Measurements from ENCODE around the gene CD180.
A peak's percentile ranks its signal among the peaks of the same experiment; 100 is the strongest.

The CD180 gene

DNA sequence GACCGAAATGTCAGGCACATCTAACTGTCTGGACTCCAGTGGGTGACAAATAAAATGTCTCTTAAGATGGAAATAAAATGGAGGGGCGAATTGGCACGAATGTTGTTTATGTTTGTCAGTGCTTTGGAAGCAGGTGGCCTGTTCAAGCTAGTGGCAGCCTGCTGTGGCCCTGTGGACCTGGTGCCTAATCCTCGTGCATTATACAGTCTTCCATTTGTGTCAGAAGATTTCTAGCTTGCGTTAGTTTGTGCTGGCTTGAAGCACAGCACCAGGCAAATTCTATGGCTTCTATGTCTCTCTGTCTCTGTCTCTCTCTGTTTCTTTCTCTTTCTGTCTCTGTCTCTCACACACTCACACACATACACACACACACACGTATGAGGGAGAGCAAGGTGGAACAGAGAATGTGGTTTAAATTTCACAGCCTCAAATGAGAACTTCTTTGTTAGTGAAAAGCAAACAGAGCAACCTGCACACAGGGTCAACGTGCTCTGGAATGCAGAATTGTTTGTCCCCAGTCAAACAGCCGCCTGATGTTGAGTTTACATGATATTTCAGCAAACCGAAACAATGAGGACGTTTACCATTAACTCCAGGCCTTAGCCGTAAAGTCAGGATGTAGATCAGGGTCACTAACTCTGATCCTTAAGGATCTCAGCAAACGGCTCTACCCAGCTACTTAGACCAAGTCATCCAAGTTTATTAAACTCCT is 39.0 kb upstream of the CD180 start:
- Histone ChIP-seq H3K4me1 (ENCODE audit: control insufficient read depth in 1 of 2, insufficient read depth in 2 of 2, low read length in 2 of 2) (peaks cover 0 to 5% of the 10 kb centered on the region in 2 donors), H3K9me3 (ENCODE audit: control insufficient read depth in 1 of 2, low read length in 2 of 2) (no peaks in the 10 kb centered on the region), H3K9ac (ENCODE audit: low read depth in 1 of 2, low read length in 2 of 2) (no peak overlapping the region), H3K36me3 (ENCODE audit: control insufficient read depth in 1 of 2, insufficient read depth in 2 of 2, low read length in 2 of 2) (no peaks in the 10 kb centered on the region), H3K4me3 (ENCODE audit: low read depth in 1 of 2, low read length in 2 of 2) (no peak overlapping the region), H3K27me3 (ENCODE audit: control insufficient read depth in 1 of 2, insufficient read depth in 2 of 2, low read length in 2 of 2) (no peaks in the 10 kb centered on the region), H3K27ac (ENCODE audit: low read depth, low read length) (no peak overlapping the region)

DNA sequence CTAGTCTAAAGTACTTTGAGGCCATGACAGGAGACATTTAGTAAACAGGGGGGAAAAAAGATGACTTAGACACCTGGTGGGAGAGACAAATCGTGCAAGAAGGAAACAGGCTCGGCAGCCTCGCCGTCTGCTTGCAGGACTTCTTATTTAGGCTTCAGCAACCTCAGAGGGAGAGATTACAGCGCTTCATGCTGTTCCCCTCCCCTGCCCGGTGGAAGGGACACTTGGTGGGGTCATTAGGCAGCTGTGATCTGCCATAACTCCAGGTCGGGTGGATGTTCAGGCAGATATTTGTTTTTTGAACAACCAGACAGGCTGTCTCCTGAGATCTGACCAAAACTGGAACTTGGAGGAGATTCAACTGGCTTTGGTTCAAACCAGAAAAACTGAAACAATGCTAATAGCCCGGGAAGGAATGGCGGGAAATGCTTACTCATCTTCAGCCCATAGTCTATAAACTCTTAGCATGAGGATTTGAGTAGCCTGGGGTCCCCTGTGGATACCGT is 38.1 kb upstream of the CD180 start:
- H3K4me3 ChIP-seq (ENCODE audit: low read depth in 1 of 2, low read length in 2 of 2), result peak overlapping the region; percentile 40 to 50
- no peaks in the 10 kb centered on the region for H3K9me3 ChIP-seq (ENCODE audit: control insufficient read depth in 1 of 2, low read length in 2 of 2)
- H3K4me1 ChIP-seq (ENCODE audit: control insufficient read depth in 1 of 2, insufficient read depth in 2 of 2, low read length in 2 of 2), result peaks cover 0 to 5% of the 10 kb centered on the region in 2 donors
- no peaks in the 10 kb centered on the region for H3K36me3 ChIP-seq (ENCODE audit: control insufficient read depth in 1 of 2, insufficient read depth in 2 of 2, low read length in 2 of 2)
- no peak overlapping the region for H3K9ac ChIP-seq (ENCODE audit: low read depth in 1 of 2, low read length in 2 of 2)
- no peak overlapping the region for H3K27ac ChIP-seq (ENCODE audit: low read depth, low read length)
- no peaks in the 10 kb centered on the region for H3K27me3 ChIP-seq (ENCODE audit: control insufficient read depth in 1 of 2, insufficient read depth in 2 of 2, low read length in 2 of 2)

DNA sequence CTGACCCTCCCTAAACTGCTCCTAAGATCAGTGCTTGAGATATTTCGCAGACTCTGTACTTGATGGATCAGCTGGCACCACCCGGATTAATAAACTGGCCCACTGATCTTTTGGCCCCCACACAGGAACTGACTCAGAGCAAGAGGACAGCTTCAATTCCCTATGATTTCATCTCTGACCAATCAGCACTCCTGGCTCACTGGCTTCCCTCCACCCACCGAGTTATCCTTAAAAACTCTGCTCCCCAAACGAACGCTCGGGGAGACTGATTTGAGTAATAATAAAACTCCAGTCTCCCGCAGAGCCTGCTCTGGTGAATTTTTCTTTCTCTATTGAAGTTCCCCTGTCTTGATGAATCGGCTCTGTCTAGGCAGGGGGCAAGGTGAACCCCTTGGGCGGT is 36.5 kb upstream of the CD180 start:
- H3K4me3 ChIP-seq (ENCODE audit: low read depth in 1 of 2, low read length in 2 of 2), result no peak overlapping the region
- H3K27me3 ChIP-seq (ENCODE audit: control insufficient read depth in 1 of 2, insufficient read depth in 2 of 2, low read length in 2 of 2), result no peaks in the 10 kb centered on the region
- H3K27ac ChIP-seq (ENCODE audit: low read depth, low read length), result no peak overlapping the region
- H3K4me1 ChIP-seq (ENCODE audit: control insufficient read depth in 1 of 2, insufficient read depth in 2 of 2, low read length in 2 of 2), result peaks cover 0 to 5% of the 10 kb centered on the region in 2 donors
- no peaks in the 10 kb centered on the region for H3K9me3 ChIP-seq (ENCODE audit: control insufficient read depth in 1 of 2, low read length in 2 of 2)
- no peak overlapping the region for H3K9ac ChIP-seq (ENCODE audit: low read depth in 1 of 2, low read length in 2 of 2)
- H3K36me3 ChIP-seq (ENCODE audit: control insufficient read depth in 1 of 2, insufficient read depth in 2 of 2, low read length in 2 of 2), result no peaks in the 10 kb centered on the region

DNA sequence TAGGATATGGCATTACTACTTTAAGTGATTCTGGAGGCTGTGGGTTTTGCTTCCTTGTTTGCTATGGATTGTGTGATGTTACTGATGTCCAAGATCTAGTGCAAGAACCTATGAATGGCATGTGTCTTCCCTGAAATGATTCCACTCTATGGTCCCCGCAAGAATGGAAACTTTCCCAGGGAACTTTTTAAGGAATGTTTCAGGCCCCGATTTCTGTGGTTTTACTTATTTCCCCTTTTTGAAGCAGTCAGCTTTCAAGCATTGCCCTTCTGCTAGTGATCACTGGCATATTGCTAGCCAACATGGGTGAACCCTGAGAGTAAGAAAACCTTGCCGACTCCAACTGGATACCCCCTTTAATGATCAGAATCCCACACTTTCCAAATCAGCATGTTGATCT is 26.6 kb upstream of the CD180 start:
- no peak overlapping the region for H3K9ac ChIP-seq (ENCODE audit: low read depth in 1 of 2, low read length in 2 of 2)
- H3K27ac ChIP-seq (ENCODE audit: low read depth, low read length), result no peak overlapping the region
- H3K27me3 ChIP-seq (ENCODE audit: control insufficient read depth in 1 of 2, insufficient read depth in 2 of 2, low read length in 2 of 2), result no peaks in the 10 kb centered on the region
- H3K36me3 ChIP-seq (ENCODE audit: control insufficient read depth in 1 of 2, insufficient read depth in 2 of 2, low read length in 2 of 2), result no peaks in the 10 kb centered on the region
- no peaks in the 10 kb centered on the region for H3K9me3 ChIP-seq (ENCODE audit: control insufficient read depth in 1 of 2, low read length in 2 of 2)
- no peak overlapping the region for H3K4me3 ChIP-seq (ENCODE audit: low read depth in 1 of 2, low read length in 2 of 2)
- H3K4me1 ChIP-seq (ENCODE audit: control insufficient read depth in 1 of 2, insufficient read depth in 2 of 2, low read length in 2 of 2), result peaks cover 0 to 3% of the 10 kb centered on the region in 2 donors

DNA sequence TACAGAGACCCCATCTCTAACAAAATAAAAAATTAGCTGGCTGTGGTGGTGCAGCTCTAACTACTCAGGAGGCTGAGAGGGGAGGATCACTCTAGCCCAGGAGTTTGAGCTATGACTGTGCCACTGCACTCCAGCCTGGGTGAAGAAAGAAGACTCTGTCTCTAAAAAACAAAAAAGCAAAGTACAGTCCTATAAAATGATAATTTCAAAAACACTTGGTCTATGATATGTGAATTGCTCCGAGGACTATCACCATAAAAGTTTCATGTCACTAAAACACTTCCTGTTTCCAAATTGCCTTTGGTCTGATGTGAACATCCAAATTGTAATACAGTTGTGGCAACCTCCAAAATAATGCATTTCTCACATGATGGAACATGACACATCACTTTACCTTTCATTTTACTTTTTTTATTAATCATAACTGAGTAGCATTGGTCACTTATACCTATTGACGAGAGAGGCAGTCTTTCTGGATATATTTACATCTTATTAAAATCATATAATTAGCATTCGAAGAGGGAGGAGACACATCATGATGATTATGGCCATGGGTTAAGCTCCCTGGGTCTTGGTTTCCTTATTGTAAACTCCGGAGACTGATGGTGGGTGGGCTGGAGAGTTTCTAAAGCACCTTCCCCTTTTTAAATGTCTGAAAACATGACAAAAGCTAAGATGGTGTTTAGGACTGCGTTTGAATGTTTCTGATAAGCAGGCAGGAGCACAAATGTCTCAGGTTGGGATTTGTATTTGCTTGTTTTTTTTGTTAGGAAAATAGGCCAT is 25.8 kb upstream of the CD180 start:
- peaks cover 0 to 3% of the 10 kb centered on the region in 2 donors for H3K4me1 ChIP-seq (ENCODE audit: control insufficient read depth in 1 of 2, insufficient read depth in 2 of 2, low read length in 2 of 2)
- no peak overlapping the region for H3K9ac ChIP-seq (ENCODE audit: low read depth in 1 of 2, low read length in 2 of 2)
- no peak overlapping the region for H3K27ac ChIP-seq (ENCODE audit: low read depth, low read length)
- H3K9me3 ChIP-seq (ENCODE audit: control insufficient read depth in 1 of 2, low read length in 2 of 2), result no peaks in the 10 kb centered on the region
- no peaks in the 10 kb centered on the region for H3K27me3 ChIP-seq (ENCODE audit: control insufficient read depth in 1 of 2, insufficient read depth in 2 of 2, low read length in 2 of 2)
- no peaks in the 10 kb centered on the region for H3K36me3 ChIP-seq (ENCODE audit: control insufficient read depth in 1 of 2, insufficient read depth in 2 of 2, low read length in 2 of 2)
- no peak overlapping the region for H3K4me3 ChIP-seq (ENCODE audit: low read depth in 1 of 2, low read length in 2 of 2)

DNA sequence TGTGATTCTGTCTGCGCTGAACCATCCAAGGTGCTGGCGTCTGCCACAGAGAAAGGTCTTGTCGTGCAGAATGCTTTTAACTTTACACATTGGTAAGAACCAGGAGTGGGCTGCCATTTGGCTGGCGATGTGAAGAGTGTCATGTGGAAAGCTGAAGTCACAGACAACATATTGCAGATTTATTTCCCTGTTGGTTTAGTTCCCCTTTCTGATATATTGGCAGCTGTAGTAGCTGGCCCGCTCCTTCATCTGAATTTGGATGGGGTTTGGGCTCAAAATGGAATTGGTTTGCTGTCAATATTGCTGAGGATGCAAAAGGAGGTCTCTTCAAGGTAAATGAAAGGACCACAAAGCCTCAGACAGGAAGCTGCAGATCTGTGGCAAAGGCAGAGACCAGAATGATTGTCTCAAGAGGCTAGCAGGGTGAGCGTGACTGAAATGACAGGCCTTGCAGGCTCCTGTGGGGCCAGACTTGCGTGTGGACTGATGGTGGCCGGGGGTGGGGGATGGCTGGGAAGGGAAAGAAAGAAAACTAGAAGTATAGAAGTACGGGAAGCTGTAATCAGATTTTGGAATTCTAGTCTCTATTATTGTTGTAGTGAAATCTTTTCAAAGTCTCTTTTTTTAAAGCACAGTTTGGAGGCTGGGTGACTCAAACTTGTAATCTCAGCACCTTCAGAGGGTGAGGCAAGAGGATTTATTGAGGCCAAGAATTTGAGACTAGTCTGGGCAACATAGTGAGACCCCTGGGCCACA is 25.1 kb upstream of the CD180 start:
- peak overlapping the region in 1 of 2 donors; percentile 15 for H3K4me3 ChIP-seq (ENCODE audit: low read depth in 1 of 2, low read length in 2 of 2)
- H3K36me3 ChIP-seq (ENCODE audit: control insufficient read depth in 1 of 2, insufficient read depth in 2 of 2, low read length in 2 of 2), result no peaks in the 10 kb centered on the region
- no peak overlapping the region for H3K27ac ChIP-seq (ENCODE audit: low read depth, low read length)
- H3K4me1 ChIP-seq (ENCODE audit: control insufficient read depth in 1 of 2, insufficient read depth in 2 of 2, low read length in 2 of 2), result peaks cover under 1 to 5% of the 10 kb centered on the region in 2 donors
- H3K9ac ChIP-seq (ENCODE audit: low read depth in 1 of 2, low read length in 2 of 2), result peak overlapping the region in 1 of 2 donors; percentile 9
- no peaks in the 10 kb centered on the region for H3K27me3 ChIP-seq (ENCODE audit: control insufficient read depth in 1 of 2, insufficient read depth in 2 of 2, low read length in 2 of 2)
- H3K9me3 ChIP-seq (ENCODE audit: control insufficient read depth in 1 of 2, low read length in 2 of 2), result no peaks in the 10 kb centered on the region

DNA sequence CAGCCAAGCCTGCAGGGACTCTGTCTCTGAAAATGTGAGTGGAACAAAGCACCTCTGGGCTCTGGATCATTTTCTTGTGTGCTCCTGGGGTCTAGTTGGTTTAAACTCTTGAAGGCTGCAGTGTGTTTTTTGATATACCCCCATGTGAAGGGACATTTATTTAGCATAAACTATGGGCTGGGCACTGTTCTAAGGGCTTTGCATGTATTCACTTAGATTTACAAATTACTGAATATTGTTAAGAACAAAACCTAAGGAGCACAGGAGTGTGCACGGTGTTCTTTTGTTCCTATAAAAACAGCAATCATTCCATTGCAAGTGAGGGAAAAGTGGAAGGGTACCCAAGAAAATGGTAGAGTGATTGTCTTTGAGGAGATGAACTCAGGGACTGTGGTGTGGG is 20.0 kb upstream of the CD180 start:
- Histone ChIP-seq H3K4me1 (ENCODE audit: control insufficient read depth in 1 of 2, insufficient read depth in 2 of 2, low read length in 2 of 2) (peaks cover 20 to 26% of the 10 kb centered on the region in 2 donors), H3K27ac (ENCODE audit: low read depth, low read length) (peak overlapping the region; percentile 26), H3K36me3 (ENCODE audit: control insufficient read depth in 1 of 2, insufficient read depth in 2 of 2, low read length in 2 of 2) (no peaks in the 10 kb centered on the region), H3K27me3 (ENCODE audit: control insufficient read depth in 1 of 2, insufficient read depth in 2 of 2, low read length in 2 of 2) (no peaks in the 10 kb centered on the region), H3K9me3 (ENCODE audit: control insufficient read depth in 1 of 2, low read length in 2 of 2) (no peaks in the 10 kb centered on the region), H3K4me3 (ENCODE audit: low read depth in 1 of 2, low read length in 2 of 2) (peak overlapping the region in 1 of 2 donors; percentile 53), H3K9ac (ENCODE audit: low read depth in 1 of 2, low read length in 2 of 2) (no peak overlapping the region)

DNA sequence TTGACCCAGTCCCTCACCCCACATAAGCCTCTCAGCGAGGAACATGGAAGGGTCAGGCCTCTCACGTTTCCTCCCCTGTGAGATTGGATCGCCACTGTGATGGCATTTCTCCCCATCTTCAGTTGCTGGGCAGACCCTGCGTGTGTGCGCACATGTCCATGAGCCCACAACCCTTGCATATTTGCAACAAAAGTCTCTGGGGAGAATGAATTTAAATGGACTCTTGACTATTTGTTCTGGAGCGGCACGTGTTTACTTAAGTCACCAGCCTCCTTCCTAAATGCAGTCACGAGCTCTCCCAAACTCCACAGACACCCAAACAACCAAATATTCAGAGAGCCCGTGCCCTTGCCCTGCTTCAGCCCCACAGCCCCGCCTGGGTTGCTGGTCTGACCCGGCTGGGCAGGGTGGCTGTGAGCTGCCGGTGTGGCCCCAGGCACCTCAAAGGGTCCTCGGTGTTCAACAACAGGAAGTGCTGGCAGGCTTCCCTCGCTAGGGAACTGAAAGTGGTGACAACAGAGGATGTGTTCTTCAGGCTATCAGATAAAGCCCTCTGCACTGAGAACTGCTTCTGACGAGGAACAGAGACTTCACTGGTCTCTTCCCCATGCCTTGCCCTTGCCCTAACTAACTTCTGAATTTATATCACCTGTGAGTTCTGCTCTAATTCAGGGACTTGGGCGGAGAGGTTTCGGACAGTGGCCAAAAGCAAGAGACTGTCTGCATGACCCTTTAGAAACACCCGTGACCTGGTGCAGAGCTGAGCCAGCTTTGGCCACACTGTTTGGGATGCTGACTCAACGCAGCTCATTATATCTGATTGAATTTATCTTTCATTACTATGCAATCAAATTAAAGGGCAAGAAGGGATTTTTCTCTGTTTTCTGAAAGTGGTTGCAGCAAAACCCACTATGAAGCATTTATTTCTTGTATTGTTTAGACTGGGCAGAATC is 19.2 kb upstream of the CD180 start:
- peak overlapping the region; percentile 47 for H3K27ac ChIP-seq (ENCODE audit: low read depth, low read length)
- no peaks in the 10 kb centered on the region for H3K27me3 ChIP-seq (ENCODE audit: control insufficient read depth in 1 of 2, insufficient read depth in 2 of 2, low read length in 2 of 2)
- H3K9ac ChIP-seq (ENCODE audit: low read depth in 1 of 2, low read length in 2 of 2), result peak overlapping the region in 1 of 2 donors; percentile 36
- peaks cover 20 to 23% of the 10 kb centered on the region in 2 donors for H3K4me1 ChIP-seq (ENCODE audit: control insufficient read depth in 1 of 2, insufficient read depth in 2 of 2, low read length in 2 of 2)
- H3K36me3 ChIP-seq (ENCODE audit: control insufficient read depth in 1 of 2, insufficient read depth in 2 of 2, low read length in 2 of 2), result no peaks in the 10 kb centered on the region
- no peaks in the 10 kb centered on the region for H3K9me3 ChIP-seq (ENCODE audit: control insufficient read depth in 1 of 2, low read length in 2 of 2)
- peak overlapping the region; percentile 46 to 53 for H3K4me3 ChIP-seq (ENCODE audit: low read depth in 1 of 2, low read length in 2 of 2)

DNA sequence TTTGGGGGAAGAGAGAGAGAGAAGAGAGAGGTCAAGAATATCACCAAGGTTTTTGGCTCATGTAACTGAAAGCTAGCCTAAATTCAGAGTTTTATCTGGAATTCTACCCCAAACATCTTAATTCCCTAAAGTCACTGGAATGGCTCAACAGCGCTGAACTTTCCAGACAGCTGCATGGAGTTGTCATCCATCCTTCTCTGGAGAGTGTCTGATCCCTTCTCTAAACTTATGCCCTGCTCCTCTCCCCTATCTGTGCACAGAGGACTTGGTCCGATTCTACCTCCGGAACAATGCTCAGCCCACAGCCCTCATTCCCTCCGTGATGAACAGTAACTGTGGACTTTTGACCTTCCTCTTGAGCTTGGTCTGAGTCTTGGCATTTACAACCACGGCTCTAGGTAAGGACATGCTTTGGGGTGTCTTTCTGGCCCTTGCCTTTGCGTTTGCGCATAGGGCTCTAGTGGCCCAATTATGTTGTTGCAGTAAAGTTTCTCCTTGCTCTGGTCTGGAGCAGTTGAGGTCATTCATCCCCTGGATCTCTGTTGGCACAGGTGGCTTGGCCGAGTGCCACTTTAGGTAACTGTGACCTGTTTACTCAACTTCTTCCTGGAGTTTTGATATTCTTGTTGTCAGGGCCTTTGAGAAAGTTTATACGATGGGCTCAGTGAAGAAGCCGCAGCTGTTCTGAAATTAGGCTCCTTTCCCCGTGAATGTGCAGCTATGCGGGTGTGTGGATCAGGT is 18.3 kb upstream of the CD180 start:
- Histone ChIP-seq H3K27me3 (ENCODE audit: control insufficient read depth in 1 of 2, insufficient read depth in 2 of 2, low read length in 2 of 2) (no peaks in the 10 kb centered on the region), H3K36me3 (ENCODE audit: control insufficient read depth in 1 of 2, insufficient read depth in 2 of 2, low read length in 2 of 2) (no peaks in the 10 kb centered on the region), H3K9ac (ENCODE audit: low read depth in 1 of 2, low read length in 2 of 2) (peak overlapping the region in 1 of 2 donors; percentile 36), H3K27ac (ENCODE audit: low read depth, low read length) (no peak overlapping the region), H3K4me3 (ENCODE audit: low read depth in 1 of 2, low read length in 2 of 2) (peak overlapping the region; percentile 46 to 53), H3K4me1 (ENCODE audit: control insufficient read depth in 1 of 2, insufficient read depth in 2 of 2, low read length in 2 of 2) (peaks cover 20 to 23% of the 10 kb centered on the region in 2 donors), H3K9me3 (ENCODE audit: control insufficient read depth in 1 of 2, low read length in 2 of 2) (no peaks in the 10 kb centered on the region)
